ENCODE data around the gene ETNPPL.

Gene ETNPPL

DNA sequence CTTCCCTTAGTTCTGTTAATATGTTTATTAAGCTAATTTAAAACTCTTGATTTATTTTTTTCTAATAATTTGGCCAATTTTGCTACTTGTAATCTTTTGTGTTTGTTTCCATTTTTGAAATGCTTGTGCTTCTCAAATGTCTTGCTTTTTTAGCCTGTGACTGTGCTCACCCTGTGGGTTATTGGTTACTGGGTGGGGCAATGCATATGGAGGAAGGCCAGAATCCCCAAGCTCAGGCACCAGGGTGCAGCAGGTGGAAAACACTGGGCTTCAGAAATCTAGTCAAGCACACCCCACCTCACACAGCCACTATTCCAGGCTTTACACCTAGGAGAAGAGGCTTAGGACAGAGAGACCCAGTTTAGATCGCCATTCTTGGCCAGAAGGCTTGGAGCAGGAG, 33.1 kb downstream of the ETNPPL start:
- TF ChIP-seq TAF1 (IDR thresholded peaks at IDR 0.05; ENCODE audit: low read depth) = no peak
- TF ChIP-seq, protein P1, sequence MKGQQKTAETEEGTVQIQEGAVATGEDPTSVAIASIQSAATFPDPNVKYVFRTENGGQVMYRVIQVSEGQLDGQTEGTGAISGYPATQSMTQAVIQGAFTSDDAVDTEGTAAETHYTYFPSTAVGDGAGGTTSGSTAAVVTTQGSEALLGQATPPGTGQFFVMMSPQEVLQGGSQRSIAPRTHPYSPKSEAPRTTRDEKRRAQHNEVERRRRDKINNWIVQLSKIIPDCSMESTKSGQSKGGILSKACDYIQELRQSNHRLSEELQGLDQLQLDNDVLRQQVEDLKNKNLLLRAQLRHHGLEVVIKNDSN (IDR thresholded peaks at IDR 0.05) = no peak
- TF ChIP-seq MAX (IDR thresholded peaks at IDR 0.05) = no peak
- TF ChIP-seq, protein P2, sequence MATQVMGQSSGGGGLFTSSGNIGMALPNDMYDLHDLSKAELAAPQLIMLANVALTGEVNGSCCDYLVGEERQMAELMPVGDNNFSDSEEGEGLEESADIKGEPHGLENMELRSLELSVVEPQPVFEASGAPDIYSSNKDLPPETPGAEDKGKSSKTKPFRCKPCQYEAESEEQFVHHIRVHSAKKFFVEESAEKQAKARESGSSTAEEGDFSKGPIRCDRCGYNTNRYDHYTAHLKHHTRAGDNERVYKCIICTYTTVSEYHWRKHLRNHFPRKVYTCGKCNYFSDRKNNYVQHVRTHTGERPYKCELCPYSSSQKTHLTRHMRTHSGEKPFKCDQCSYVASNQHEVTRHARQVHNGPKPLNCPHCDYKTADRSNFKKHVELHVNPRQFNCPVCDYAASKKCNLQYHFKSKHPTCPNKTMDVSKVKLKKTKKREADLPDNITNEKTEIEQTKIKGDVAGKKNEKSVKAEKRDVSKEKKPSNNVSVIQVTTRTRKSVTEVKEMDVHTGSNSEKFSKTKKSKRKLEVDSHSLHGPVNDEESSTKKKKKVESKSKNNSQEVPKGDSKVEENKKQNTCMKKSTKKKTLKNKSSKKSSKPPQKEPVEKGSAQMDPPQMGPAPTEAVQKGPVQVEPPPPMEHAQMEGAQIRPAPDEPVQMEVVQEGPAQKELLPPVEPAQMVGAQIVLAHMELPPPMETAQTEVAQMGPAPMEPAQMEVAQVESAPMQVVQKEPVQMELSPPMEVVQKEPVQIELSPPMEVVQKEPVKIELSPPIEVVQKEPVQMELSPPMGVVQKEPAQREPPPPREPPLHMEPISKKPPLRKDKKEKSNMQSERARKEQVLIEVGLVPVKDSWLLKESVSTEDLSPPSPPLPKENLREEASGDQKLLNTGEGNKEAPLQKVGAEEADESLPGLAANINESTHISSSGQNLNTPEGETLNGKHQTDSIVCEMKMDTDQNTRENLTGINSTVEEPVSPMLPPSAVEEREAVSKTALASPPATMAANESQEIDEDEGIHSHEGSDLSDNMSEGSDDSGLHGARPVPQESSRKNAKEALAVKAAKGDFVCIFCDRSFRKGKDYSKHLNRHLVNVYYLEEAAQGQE (IDR thresholded peaks at IDR 0.05; ENCODE audit: low read depth) = no peak
- TF ChIP-seq RAD21 (IDR thresholded peaks at IDR 0.05; ENCODE audit: low read depth) = no peak
- TF ChIP-seq FOXM1 (IDR thresholded peaks at IDR 0.05; ENCODE audit: borderline replicate concordance, low read depth) = no peak
- no peak for TF ChIP-seq TCF12 (IDR thresholded peaks at IDR 0.05; ENCODE audit: low read depth)
- no peak for TF ChIP-seq ZBTB7A (IDR thresholded peaks at IDR 0.05; ENCODE audit: low read depth)
- no peak for TF ChIP-seq CREB1 (IDR thresholded peaks at IDR 0.05; ENCODE audit: low read depth)
- no peak for TF ChIP-seq NFIC (IDR thresholded peaks at IDR 0.05)
- no peak for TF ChIP-seq YY1 (IDR thresholded peaks at IDR 0.05; ENCODE audit: low read depth)
- TF ChIP-seq TEAD4 (IDR thresholded peaks at IDR 0.05) = no peak
- no peak for TF ChIP-seq EGR1 (IDR thresholded peaks at IDR 0.05)
- TF ChIP-seq CEBPB (IDR thresholded peaks at IDR 0.05) = no peak
- TF ChIP-seq EP300 (IDR thresholded peaks at IDR 0.05; ENCODE audit: borderline replicate concordance) = no peak

- TF ChIP-seq RAD21 (IDR thresholded peaks at IDR 0.05; ENCODE audit: low read depth) = no peak
- TF ChIP-seq YY1 (IDR thresholded peaks at IDR 0.05; ENCODE audit: low read depth) = no peak
- TF ChIP-seq NFIC (IDR thresholded peaks at IDR 0.05) = no peak
- TF ChIP-seq TAF1 (IDR thresholded peaks at IDR 0.05; ENCODE audit: low read depth) = no peak
- TF ChIP-seq, protein P1 (IDR thresholded peaks at IDR 0.05) = no peak
- TF ChIP-seq, protein P2 (IDR thresholded peaks at IDR 0.05; ENCODE audit: low read depth) = no peak
- TF ChIP-seq TEAD4 (IDR thresholded peaks at IDR 0.05) = no peak
- TF ChIP-seq MAX (IDR thresholded peaks at IDR 0.05) = no peak
- no peak for TF ChIP-seq FOXM1 (IDR thresholded peaks at IDR 0.05; ENCODE audit: borderline replicate concordance, low read depth)
- no peak for TF ChIP-seq CEBPB (IDR thresholded peaks at IDR 0.05)
- TF ChIP-seq CREB1 (IDR thresholded peaks at IDR 0.05; ENCODE audit: low read depth) = no peak
- TF ChIP-seq EP300 (IDR thresholded peaks at IDR 0.05; ENCODE audit: borderline replicate concordance) = no peak
- TF ChIP-seq TCF12 (IDR thresholded peaks at IDR 0.05; ENCODE audit: low read depth) = no peak
- no peak for TF ChIP-seq ZBTB7A (IDR thresholded peaks at IDR 0.05; ENCODE audit: low read depth)
Observed at GRCh38 chr4:108725457-108725856, 37.4 kb downstream of the ETNPPL start.

DNA sequence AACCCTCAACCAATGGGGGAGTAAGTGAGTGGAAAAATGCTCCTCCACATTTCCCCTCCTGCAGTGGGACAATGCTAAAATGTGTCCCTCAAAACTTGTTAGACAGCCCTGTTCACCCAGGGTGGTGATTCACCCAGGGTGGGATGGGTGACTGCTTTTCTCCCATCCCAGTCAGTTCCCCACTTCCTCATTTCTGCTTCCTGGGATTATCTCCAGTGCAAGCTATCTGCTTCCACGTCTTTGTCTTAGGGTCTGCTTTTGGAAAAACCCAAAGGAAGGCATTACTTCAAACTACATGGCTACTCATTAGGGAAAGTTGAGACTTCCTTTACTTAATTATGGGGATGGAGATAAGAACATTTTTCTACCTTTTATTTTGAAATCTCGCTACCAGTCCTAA, 45.5 kb downstream of the ETNPPL start:
- no peak for TF ChIP-seq NFIC (IDR thresholded peaks at IDR 0.05)
- no peak for TF ChIP-seq EGR1 (IDR thresholded peaks at IDR 0.05)
- TF ChIP-seq, protein P2 (IDR thresholded peaks at IDR 0.05; ENCODE audit: low read depth) = no peak
- TF ChIP-seq FOXM1 (IDR thresholded peaks at IDR 0.05; ENCODE audit: borderline replicate concordance, low read depth) = no peak
- no peak for TF ChIP-seq MAX (IDR thresholded peaks at IDR 0.05)
- no peak for TF ChIP-seq YY1 (IDR thresholded peaks at IDR 0.05; ENCODE audit: low read depth)

- TF ChIP-seq FOXM1 (IDR thresholded peaks at IDR 0.05; ENCODE audit: borderline replicate concordance, low read depth) (no peak), TAF1 (IDR thresholded peaks at IDR 0.05; ENCODE audit: low read depth) (no peak), MAX (IDR thresholded peaks at IDR 0.05) (no peak), CEBPB (IDR thresholded peaks at IDR 0.05) (no peak), TCF12 (IDR thresholded peaks at IDR 0.05; ENCODE audit: low read depth) (no peak), EP300 (IDR thresholded peaks at IDR 0.05; ENCODE audit: borderline replicate concordance) (no peak), ZBTB7A (IDR thresholded peaks at IDR 0.05; ENCODE audit: low read depth) (no peak), CREB1 (IDR thresholded peaks at IDR 0.05; ENCODE audit: low read depth) (no peak), RAD21 (IDR thresholded peaks at IDR 0.05; ENCODE audit: low read depth) (no peak), NFIC (IDR thresholded peaks at IDR 0.05) (no peak), EGR1 (IDR thresholded peaks at IDR 0.05) (no peak), TEAD4 (IDR thresholded peaks at IDR 0.05) (no peak), YY1 (IDR thresholded peaks at IDR 0.05; ENCODE audit: low read depth) (no peak)
- TF ChIP-seq, protein P2 (IDR thresholded peaks at IDR 0.05; ENCODE audit: low read depth) = no peak
- TF ChIP-seq, protein P1 (IDR thresholded peaks at IDR 0.05) = no peak
Observed at GRCh38 chr4:108716340-108716739, 46.5 kb downstream of the ETNPPL start.

Data from Ishikawa (cell line).